HG02970 (cell line): ENCODE measurements around the gene SETD4.
"Not testable (repeated sequence)": the region's sequence is repeated elsewhere in the genome, so short reads cannot be mapped to it uniquely, and the experiment has no call there.

Source experiments
- ATAC-seq: cut with Tn5 transposase; IDR thresholded peaks from one replicate; pipeline ENCODE4 v1.9.1; 2021; ENCODE audit warnings: mild to moderate bottlenecking, moderate library complexity, moderate number of reproducible peaks; ENCODE audit not compliant: unreplicated experiment, low FRiP score

The SETD4 gene

GRCh38 chr21:36079010-36079649 is 18.8 kb upstream of the SETD4 start:
- ATAC-seq, result no peak

- no peak for ATAC-seq
Observed at GRCh38 chr21:36077758-36078157, 17.4 kb upstream of the SETD4 start.

- no peak for ATAC-seq
Observed at GRCh38 chr21:36076878-36077655, 16.7 kb upstream of the SETD4 start.

- ATAC-seq, result no peak
Observed at GRCh38 chr21:36075953-36076352, 15.6 kb upstream of the SETD4 start.

GRCh38 chr21:36075171-36075570 is 14.8 kb upstream of the SETD4 start:
- ATAC-seq, result no peak

GRCh38 chr21:36073911-36074310 is 13.6 kb upstream of the SETD4 start:
- ATAC-seq, result not testable (repeated sequence)

GRCh38 chr21:36073181-36073580 is 12.9 kb upstream of the SETD4 start:
- no peak for ATAC-seq

GRCh38 chr21:36072453-36073162 is 12.3 kb upstream of the SETD4 start:
- no peak for ATAC-seq

GRCh38 chr21:36070999-36071398 is 10.7 kb upstream of the SETD4 start:
- ATAC-seq, result no peak

- ATAC-seq, result peak; percentile 84
Observed at GRCh38 chr21:36069713-36070583, 9.6 kb upstream of the SETD4 start, which contains the start of gene CBR1. Gene CBR1 (plus strand): TSS chr21:36070024. CDS start chr21:36070116, 92 bp downstream.

- ATAC-seq, result no peak
Observed at GRCh38 chr21:36068748-36069398, 8.5 kb upstream of the SETD4 start.

- no peak for ATAC-seq
Observed at GRCh38 chr21:36065497-36066036, 5.2 kb upstream of the SETD4 start.

- no peak for ATAC-seq
Observed at GRCh38 chr21:36064085-36064460, 3.7 kb upstream of the SETD4 start.

GRCh38 chr21:36063375-36064084 is 3.2 kb upstream of the SETD4 start:
- no peak for ATAC-seq

- no peak for ATAC-seq
Observed at GRCh38 chr21:36061445-36061844, 1.1 kb upstream of the SETD4 start.

GRCh38 chr21:36059823-36060158 is 535 bp downstream of the SETD4 start:
- ATAC-seq, result peak; percentile 33

GRCh38 chr21:36055551-36055950 is 4.8 kb downstream of the SETD4 start:
- ATAC-seq, result no peak

- no peak for ATAC-seq
Observed at GRCh38 chr21:36053715-36054062, 6.6 kb downstream of the SETD4 start.
